HEK293 (cell line): ENCODE data around the gene UCHL1.

ENCODE experiments used
- SP2 ChIP-seq: fragments of 450-650 bp; formaldehyde crosslinking; IDR thresholded peaks from 2 replicates; pipeline ENCODE4 v1.5.1; 2016; ENCODE audit warnings: missing biosample characterization, missing genetic modification characterization
- YY1 ChIP-seq: fragments of 450-650 bp; formaldehyde crosslinking; IDR thresholded peaks from 2 replicates; pipeline ENCODE4 v1.5.1; 2018; ENCODE audit warnings: missing biosample characterization, missing genetic modification characterization
- ZBTB1 ChIP-seq: fragments of 450-650 bp; formaldehyde crosslinking; IDR thresholded peaks from 2 replicates; pipeline ENCODE4 v1.5.1; 2016; ENCODE audit warnings: missing biosample characterization, missing genetic modification characterization
- ZBTB7A ChIP-seq: fragments of 450-650 bp; formaldehyde crosslinking; IDR thresholded peaks from 2 replicates; pipeline ENCODE4 v1.5.1; 2016; ENCODE audit warnings: low read depth, missing biosample characterization, missing genetic modification characterization
- ZNF664 ChIP-seq: fragments of 450-650 bp; formaldehyde crosslinking; IDR thresholded peaks from 2 replicates; pipeline ENCODE4 v1.5.1; 2016; ENCODE audit warnings: missing biosample characterization, missing genetic modification characterization
- ZNF747 ChIP-seq: fragments of 450-650 bp; formaldehyde crosslinking; IDR thresholded peaks from 2 replicates; pipeline ENCODE4 v1.5.1; 2016; ENCODE audit warnings: missing biosample characterization, missing genetic modification characterization
- ZNF776 ChIP-seq: fragments of 450-650 bp; formaldehyde crosslinking; IDR thresholded peaks from 2 replicates; pipeline ENCODE4 v1.5.0; 2017; ENCODE audit warnings: missing biosample characterization, missing genetic modification characterization, borderline replicate concordance
- TF ChIP-seq, protein P1 (sequence below): fragments of 450-650 bp; formaldehyde crosslinking; IDR thresholded peaks from 2 replicates; pipeline ENCODE4 v1.5.1; 2016; ENCODE audit warnings: missing biosample characterization, missing genetic modification characterization

- TF ChIP-seq, protein P1, sequence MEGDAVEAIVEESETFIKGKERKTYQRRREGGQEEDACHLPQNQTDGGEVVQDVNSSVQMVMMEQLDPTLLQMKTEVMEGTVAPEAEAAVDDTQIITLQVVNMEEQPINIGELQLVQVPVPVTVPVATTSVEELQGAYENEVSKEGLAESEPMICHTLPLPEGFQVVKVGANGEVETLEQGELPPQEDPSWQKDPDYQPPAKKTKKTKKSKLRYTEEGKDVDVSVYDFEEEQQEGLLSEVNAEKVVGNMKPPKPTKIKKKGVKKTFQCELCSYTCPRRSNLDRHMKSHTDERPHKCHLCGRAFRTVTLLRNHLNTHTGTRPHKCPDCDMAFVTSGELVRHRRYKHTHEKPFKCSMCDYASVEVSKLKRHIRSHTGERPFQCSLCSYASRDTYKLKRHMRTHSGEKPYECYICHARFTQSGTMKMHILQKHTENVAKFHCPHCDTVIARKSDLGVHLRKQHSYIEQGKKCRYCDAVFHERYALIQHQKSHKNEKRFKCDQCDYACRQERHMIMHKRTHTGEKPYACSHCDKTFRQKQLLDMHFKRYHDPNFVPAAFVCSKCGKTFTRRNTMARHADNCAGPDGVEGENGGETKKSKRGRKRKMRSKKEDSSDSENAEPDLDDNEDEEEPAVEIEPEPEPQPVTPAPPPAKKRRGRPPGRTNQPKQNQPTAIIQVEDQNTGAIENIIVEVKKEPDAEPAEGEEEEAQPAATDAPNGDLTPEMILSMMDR: no peak
- TF ChIP-seq ZNF747 (tag by site-specific recombination): no peak
- no peak for TF ChIP-seq SP2 (tag by site-specific recombination)
- no peak for TF ChIP-seq ZBTB7A (tag by site-specific recombination)
- TF ChIP-seq YY1 (tag by site-specific recombination): no peak
- TF ChIP-seq ZNF776 (tag by site-specific recombination): no peak
- TF ChIP-seq ZNF664 (tag by site-specific recombination): no peak
- TF ChIP-seq ZBTB1 (tag by site-specific recombination): no peak
Measured at GRCh38 chr4:41287005-41287404, 30.3 kb downstream of the UCHL1 start.
